Stimulated activated CD8-positive, alpha-beta memory T cell treated with anti-CD3 and anti-CD28 coated beads, Interleukin-7, amount 100 ng/mL, for 4 hours (primary cell): ENCODE measurements around the gene RBM28.
A peak's percentile ranks its signal among the peaks of the same experiment; 100 is the strongest.

Source experiments
- DNase-seq, 2 donors: peaks; one replicate each; pipeline ENCODE4 v3.0.0-alpha.2; 2020; ENCODE audit warnings: low read depth in 2 of 2

The RBM28 gene

GRCh38 chr7:128370491-128370890 is 26.8 kb upstream of the RBM28 start:
- no peak for DNase-seq

GRCh38 chr7:128366986-128367385 is 23.3 kb upstream of the RBM28 start:
- no peak for DNase-seq

- DNase-seq, result no peak
These were observed 22.6 kb upstream of the RBM28 start for GRCh38 chr7:128366300-128366699.

GRCh38 chr7:128365432-128365831 is 21.7 kb upstream of the RBM28 start:
- no peak for DNase-seq

GRCh38 chr7:128364166-128364870 is 20.6 kb upstream of the RBM28 start:
- DNase-seq, result no peak

- no peak for DNase-seq
These were observed 19.6 kb upstream of the RBM28 start for GRCh38 chr7:128363261-128363721.

- DNase-seq, result no peak
These were observed 19.0 kb upstream of the RBM28 start for GRCh38 chr7:128362670-128363069.

GRCh38 chr7:128361411-128362379 is 18.0 kb upstream of the RBM28 start, which contains the start of gene PRRT4:
TSS of gene PRRT4 (minus strand) at chr7:128361690.
- peak in 1 of 2 donors; percentile 46 for DNase-seq

GRCh38 chr7:128360359-128360678 is 16.6 kb upstream of the RBM28 start:
- no peak for DNase-seq

- DNase-seq, result no peak
These were observed 16.2 kb upstream of the RBM28 start for GRCh38 chr7:128359939-128360338.

GRCh38 chr7:128359336-128359735 is 15.6 kb upstream of the RBM28 start:
- no peak for DNase-seq

GRCh38 chr7:128358233-128358632 is 14.5 kb upstream of the RBM28 start:
- no peak for DNase-seq

GRCh38 chr7:128357217-128357613 is 13.5 kb upstream of the RBM28 start:
- DNase-seq, result no peak

- no peak for DNase-seq
These were observed 13.0 kb upstream of the RBM28 start for GRCh38 chr7:128356546-128357216.

- no peak for DNase-seq
These were observed 9.9 kb upstream of the RBM28 start for GRCh38 chr7:128353610-128354009.

- no peak for DNase-seq
These were observed 9.5 kb upstream of the RBM28 start for GRCh38 chr7:128353189-128353588.

- no peak for DNase-seq
These were observed 8.9 kb upstream of the RBM28 start for GRCh38 chr7:128352636-128353035.

GRCh38 chr7:128352153-128352537 is 8.4 kb upstream of the RBM28 start:
- peak in 1 of 2 donors; percentile 20 for DNase-seq

- DNase-seq, result no peak
These were observed 7.8 kb upstream of the RBM28 start for GRCh38 chr7:128351296-128352152.

GRCh38 chr7:128350708-128351295 is 7.1 kb upstream of the RBM28 start:
- no peak for DNase-seq

GRCh38 chr7:128349466-128349825 is 5.7 kb upstream of the RBM28 start:
- no peak for DNase-seq
